GM18526 (cell line): ENCODE measurements around the gene IFT43.

Experiments used
- POLR2A ChIP-seq: IDR thresholded peaks from 3 replicates; pipeline ENCODE4 v1.6.1; 2011; ENCODE audit not compliant: insufficient read length; ENCODE audit errors: extremely low read depth

The IFT43 gene

GRCh38 chr14:75985618-75986438 is at the start of gene IFT43:
TSS of gene IFT43 (plus strand) at chr14:75985763. CDS start at chr14:75985787, 24 bp downstream.
- no peak for TF ChIP-seq POLR2A

GRCh38 chr14:75939200-75939599 is 46.4 kb upstream of the IFT43 start:
- no peak for TF ChIP-seq POLR2A

- TF ChIP-seq POLR2A = no peak
These were observed 44.5 kb upstream of the IFT43 start for GRCh38 chr14:75941030-75941429.

- TF ChIP-seq POLR2A = no peak
These were observed 40.8 kb upstream of the IFT43 start for GRCh38 chr14:75944607-75945241.

- TF ChIP-seq POLR2A = no peak
These were observed 38.8 kb upstream of the IFT43 start for GRCh38 chr14:75946785-75947184.

GRCh38 chr14:75952489-75952888 is 33.1 kb upstream of the IFT43 start:
- TF ChIP-seq POLR2A = no peak

GRCh38 chr14:75959031-75959430 is 26.5 kb upstream of the IFT43 start:
- TF ChIP-seq POLR2A = no peak

- TF ChIP-seq POLR2A = no peak
These were observed 25.3 kb upstream of the IFT43 start for GRCh38 chr14:75960231-75960630.

- no peak for TF ChIP-seq POLR2A
These were observed 23.9 kb upstream of the IFT43 start for GRCh38 chr14:75961662-75962061.

GRCh38 chr14:75967866-75968265 is 17.7 kb upstream of the IFT43 start:
- no peak for TF ChIP-seq POLR2A

GRCh38 chr14:75968456-75968855 is 17.1 kb upstream of the IFT43 start:
- TF ChIP-seq POLR2A = no peak

GRCh38 chr14:75969126-75969525 is 16.4 kb upstream of the IFT43 start:
- TF ChIP-seq POLR2A = no peak

GRCh38 chr14:75969891-75970290 is 15.7 kb upstream of the IFT43 start:
- no peak for TF ChIP-seq POLR2A

GRCh38 chr14:75970989-75971388 is 14.6 kb upstream of the IFT43 start:
- no peak for TF ChIP-seq POLR2A

- TF ChIP-seq POLR2A = no peak
These were observed 14.1 kb upstream of the IFT43 start for GRCh38 chr14:75971509-75971908.

GRCh38 chr14:75972801-75973421 is 12.7 kb upstream of the IFT43 start:
- no peak for TF ChIP-seq POLR2A
